Stimulated activated CD8-positive, alpha-beta memory T cell treated with anti-CD3 and anti-CD28 coated beads, Interleukin-4, amount 100 ng/mL, for 4 hours (primary cell): Measurements from ENCODE around the gene RGS2.
A peak's percentile ranks its signal among the peaks of the same experiment; 100 is the strongest.

Experiments used
- DNase-seq, 2 donors: peaks; one replicate each; pipeline ENCODE4 v3.0.0-alpha.2; 2020; ENCODE audit warnings: low read depth in 2 of 2, low spot score in 1 of 2

Gene RGS2, protein sequence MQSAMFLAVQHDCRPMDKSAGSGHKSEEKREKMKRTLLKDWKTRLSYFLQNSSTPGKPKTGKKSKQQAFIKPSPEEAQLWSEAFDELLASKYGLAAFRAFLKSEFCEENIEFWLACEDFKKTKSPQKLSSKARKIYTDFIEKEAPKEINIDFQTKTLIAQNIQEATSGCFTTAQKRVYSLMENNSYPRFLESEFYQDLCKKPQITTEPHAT

DNA sequence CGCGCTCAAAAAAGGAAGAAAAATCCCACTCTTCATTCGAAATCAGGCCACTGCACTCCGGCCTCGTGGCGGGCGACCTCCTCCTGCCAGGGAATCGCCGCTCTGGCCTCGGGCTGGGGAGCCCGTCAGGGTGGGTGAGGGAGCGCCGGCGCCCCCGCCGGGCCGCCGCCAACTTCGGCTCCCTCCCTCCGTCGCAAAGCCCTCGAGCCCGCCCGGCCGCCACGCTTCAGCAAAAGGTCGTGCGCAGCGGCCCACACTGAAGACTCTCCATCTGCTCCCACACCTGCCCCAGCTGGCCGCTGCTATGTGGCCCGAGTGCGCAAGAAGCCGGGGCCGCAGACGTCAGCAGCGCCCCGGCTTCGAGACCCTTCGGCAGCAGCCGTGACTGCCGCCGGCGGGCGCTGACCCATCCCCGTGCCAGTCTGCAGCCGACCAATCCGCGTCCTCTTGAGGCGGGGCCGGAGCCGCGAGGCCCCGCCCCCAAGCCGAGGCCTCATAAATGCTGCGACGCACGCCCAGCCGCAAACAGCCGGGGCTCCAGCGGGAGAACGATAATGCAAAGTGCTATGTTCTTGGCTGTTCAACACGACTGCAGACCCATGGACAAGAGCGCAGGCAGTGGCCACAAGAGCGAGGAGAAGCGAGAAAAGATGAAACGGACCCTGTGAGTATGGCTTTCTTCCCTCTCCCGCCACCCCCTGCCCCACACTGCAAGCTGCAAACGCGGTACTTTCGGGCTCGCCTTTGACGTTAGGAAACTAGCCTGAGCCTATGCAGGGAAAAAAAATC, at the start of gene RGS2:
TSS of gene RGS2 (plus strand) at position 522 of the 789 bp plus-strand sequence. CDS start at position 555, 33 bp downstream.
- DNase-seq, result peak; percentile 63 to 74

DNA sequence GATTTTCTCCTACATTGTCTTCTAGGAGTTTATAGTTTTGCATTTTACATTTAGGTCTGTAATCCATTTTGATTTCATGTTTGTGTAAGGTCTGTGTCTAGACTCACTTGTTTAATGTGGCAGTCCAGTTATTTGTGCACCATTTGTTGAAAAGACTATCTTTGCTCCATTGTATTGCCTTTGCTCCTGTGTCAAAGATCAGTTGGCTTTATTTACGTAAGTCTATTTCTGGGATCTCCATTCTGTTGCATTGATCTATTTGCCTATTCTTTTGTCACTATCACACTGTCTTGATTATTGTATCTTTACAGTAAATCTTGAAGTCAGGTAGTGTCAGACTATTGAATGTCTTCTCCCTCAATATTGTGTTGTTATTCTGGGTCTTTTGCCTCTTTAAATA, 49.7 kb upstream of the RGS2 start:
- DNase-seq, result no peak

DNA sequence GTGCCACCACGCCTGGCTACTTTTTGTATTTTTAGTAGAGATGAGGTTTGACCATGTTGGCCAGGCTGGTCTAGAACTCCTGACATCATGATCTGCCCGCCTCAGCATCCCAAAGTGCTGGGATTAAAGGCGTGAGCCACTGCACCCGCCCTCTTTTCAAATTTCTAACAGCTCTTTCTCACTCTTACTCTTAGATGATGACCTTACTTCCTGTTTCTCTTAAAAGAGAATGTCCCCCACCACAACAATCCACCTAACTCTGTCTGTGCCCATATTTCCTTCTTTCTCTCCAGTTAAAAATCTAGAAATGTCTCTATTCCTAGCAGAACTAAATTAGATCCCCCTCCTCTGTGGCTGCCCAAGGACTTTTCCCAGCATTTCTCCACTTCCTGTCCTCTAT, 46.6 kb upstream of the RGS2 start:
- DNase-seq, result no peak

DNA sequence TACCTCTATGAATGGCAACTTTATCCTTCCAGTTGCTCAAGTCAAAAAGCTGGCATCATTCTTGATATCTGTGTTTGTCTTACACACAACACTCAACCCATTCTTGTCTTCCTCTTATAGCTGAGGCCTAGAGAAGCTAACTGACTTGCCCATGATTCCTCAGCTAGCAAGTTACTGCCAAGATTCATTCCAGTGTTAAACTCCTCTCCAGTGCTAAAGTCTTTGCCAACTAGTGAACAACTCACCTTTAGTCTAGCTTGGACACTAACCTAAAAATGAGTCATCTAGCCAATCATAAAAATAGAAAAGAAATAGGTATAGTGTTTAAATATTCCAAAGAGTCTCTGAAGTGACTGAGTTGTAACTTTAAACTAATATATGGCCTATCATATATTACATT, 45.6 kb upstream of the RGS2 start:
- DNase-seq, result no peak

DNA sequence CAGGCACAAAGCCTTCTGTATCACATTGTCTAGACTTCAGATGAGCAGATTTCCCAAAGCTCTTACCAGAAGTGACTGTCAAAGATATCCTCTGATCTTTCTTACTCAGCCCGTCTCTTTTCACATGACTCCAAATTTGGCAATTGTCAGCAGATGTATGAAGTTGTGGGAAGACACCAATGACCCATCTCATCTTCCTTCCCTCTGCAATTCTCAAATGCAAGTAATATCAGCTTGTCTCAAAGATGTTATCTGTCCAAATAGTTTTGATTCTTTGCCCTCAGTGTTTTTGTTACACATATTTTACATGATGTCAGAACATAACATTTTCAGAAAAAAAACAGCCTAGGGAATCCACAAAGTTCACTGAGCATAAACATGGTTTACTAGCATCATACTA, 45.1 kb upstream of the RGS2 start:
- no peak for DNase-seq

DNA sequence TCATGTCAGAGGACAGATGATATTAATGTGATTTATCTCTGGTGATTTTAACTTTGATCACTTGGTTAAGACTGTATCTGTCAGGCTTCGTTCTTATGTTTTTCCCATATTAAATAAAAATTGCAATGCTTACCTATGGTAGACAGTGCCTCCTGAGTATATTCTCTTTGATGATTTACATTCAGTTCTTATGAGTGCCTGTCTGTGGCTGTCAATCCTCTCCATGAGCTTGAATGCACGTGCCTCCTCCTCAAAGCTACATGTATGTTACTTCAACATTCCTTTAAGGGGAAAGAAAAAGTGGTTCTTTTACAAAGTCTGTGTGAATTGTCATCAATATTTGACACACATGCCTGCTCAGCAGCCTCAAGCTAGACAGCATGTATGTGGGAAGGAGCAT, 44.2 kb upstream of the RGS2 start:
- DNase-seq, result no peak

DNA sequence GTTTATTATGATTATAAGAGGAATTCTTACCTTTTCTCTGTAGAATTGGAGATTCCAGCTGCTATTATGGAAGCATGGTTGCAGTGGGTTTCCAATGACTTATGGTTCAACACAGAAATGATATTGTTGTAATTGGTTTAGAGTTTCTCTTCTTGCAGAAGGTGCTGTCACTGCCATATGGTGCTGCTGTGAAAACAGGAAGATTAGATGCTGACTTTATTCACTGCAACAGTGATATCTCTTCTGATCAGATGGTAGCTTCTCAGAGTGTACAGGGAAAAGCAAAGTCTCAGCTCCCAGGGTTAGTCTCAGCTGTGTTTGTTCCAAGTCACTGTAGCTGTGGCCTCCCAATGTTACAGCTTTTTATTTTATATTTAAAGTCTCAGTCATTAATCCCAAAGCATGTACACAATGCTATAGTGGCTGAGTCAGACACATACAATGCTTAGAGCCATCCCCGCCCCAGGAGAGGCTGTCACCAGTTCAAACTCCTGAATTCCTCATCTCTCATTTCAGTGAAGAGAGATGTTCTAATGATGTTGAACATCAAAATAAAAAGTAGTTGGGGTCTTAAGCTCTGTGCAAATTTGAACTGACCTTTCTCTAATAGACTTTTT, 42.7 kb upstream of the RGS2 start:
- no peak for DNase-seq

DNA sequence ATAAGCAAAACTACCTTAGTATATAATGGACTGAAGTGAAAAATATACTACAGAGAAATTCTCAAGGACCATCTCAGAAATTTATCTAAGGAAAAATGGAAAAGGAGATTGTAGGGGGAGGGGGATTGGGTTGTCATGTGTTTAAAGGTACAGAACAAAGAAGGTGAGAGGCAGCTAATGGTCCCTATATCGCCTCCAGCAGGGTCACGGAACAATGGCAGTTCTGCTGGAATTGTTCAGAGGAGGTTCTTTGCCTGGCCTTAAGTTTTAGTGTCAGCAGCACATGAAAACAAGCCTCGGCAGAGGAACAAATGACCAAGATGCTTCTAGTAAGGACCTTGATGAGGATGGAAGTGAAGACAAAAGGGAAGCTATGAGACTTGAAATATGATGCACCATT, 42.0 kb upstream of the RGS2 start:
- no peak for DNase-seq

DNA sequence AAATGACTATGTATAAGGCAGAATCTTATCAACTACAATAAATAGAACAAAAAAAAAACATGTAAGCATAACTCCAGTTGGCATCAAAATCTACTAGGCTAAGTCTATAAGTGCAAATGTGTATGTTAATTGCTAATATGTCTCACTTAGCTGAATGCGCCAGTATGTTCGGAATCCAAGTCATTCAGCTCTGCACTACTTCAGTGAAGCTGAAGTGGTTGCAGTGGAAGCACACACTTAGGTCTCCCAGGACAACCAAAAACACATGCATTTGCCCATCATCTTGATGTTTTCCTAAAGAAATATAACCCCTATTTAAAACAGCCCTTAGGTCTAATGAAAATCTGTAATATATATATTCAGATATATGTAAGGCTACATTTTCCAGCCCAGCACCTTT, 41.0 kb upstream of the RGS2 start:
- DNase-seq, result no peak

DNA sequence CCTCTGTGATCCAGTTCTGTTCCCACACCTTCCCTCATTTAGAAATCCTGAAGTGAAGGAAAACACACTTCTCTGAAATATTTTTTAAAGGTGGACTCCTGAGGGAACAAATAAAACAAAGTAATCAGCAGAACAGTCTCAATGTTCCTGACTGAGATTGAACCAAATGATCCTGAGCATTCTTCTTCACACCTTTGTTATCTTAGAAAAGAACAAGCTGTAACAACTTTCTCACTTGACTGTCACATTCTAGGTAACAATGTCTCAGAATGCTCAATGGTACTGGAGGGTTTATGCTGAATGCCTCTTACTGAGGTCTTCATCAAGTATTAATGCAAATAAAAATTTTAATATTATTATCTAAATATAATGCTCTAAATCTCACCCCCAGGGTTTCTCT, 40.4 kb upstream of the RGS2 start:
- no peak for DNase-seq

DNA sequence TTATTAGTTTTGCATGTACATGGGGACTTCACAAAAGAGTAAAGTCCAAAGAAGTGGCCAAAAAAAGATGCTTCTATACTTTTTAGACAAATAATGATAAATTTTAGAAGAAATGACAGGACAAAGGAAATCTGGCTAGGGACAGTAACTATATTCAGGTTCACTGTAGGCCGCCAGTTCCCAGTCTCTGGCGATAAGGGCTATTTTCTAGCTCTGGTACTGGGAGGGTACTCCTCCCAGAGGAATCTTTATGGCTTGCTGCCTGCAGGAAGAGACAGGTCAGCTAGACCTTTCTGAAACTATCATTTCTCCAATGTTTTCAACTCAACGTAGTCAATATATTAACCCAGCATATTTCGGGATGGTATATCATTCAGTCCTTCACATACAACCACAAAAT, 37.5 kb upstream of the RGS2 start:
- no peak for DNase-seq

DNA sequence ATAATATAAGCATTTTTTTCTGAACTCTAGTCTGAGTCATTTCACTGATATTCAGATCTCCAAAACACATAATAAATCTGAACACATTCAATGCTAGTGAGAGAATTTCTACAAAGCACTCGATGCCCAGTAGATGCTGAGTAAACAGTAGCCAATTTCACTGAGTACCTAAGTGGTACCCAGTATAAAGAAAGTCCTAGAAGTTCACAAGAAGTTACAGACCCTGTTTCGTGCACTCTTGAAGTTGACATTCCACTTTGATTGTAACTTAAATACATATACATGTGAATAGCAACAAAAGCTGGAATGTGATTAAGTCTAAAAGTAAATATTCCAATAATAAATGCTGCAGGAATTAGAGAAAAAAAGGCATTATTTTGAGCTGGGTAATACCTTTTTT, 33.2 kb upstream of the RGS2 start:
- no peak for DNase-seq

DNA sequence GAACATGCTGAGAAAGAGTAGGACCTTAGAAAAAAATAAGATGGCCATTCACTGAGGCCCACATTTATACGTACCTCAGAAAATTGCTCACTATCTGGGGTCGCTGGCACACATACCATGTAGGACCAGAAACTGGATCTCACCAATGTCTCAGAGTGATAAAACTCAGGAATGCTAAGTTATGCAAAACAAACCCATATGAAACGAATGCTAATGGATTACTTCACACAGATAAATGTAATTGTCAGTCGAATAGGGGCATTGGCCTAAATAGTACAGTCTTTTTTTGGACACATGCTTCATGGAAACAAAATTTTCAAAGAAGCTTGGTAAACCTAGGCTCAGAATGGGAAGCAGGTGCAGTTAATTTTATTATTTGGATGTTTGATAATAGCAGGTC, 32.6 kb upstream of the RGS2 start:
- no peak for DNase-seq

DNA sequence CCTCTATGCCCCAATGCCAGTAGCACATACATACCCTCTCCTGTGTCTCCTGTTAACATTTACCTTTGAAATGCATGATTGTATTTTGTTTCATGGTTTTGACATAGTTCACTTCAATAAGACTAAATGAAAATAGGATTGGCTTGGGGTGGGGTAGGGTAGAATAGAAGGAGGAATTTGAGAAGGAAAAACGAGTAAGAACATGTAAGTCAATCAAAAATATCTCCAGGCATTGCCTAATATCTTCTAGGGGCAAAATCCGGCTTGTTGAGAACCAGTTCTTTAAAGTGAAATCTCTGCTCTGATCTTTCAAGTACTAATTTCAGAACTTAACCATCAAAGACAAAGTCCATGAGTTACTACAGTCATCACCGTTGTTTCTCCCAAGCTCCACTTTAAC, 31.8 kb upstream of the RGS2 start:
- no peak for DNase-seq

DNA sequence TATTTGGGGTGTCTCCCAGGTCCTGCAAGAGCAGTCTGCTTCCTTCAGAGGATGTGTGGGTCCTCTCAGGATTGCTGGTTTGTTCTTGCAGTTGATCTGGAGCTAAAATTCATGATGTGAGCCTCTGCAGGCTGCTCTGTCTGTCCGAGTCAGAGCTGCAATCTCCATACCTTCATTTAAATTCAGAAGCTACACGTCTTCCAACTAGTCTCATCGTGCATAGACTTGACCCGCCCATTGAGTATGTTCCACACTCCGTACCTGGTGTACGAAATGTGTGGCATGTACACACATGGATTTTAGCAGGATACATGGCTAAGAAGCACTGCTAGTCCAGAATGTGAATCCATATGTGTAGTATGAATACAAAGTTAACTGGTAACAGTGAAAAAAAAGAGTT, 25.0 kb upstream of the RGS2 start:
- no peak for DNase-seq

DNA sequence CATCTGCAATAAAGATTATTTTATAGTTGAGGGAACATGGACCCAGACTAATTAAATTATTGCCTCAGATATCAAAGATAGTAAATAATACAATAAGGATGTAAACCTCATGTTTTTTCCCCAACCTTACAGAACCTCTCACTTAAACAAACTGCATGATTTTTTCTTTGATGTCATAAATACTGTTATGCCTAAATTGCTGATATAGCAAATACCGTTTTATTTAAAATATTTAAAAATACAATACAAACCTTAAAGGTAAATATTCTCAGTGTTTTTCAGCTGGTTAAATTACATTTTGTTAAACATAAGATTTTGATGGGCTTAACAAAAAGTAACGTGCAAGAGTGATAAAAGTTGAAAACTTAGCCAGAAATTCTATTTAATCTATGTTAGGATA, 24.4 kb upstream of the RGS2 start:
- no peak for DNase-seq

DNA sequence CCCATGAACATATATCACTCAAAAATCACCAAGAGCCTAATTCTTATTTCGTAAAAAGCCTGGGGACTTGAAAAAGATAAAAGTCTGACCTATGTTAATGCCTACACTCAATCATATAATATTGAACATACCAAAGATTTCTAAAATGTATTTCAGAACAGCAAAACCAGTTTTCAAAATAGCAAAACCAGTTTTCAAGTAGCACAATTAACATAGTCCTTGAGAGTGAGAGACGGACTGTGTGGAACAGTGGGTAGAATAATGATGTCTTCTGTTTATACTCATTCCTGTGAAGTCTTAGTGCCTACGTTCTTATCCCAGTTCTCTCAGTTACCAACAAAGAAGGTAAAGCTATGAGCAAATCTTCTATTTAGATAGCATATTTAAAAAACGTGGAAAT, 22.3 kb upstream of the RGS2 start:
- DNase-seq, result no peak

DNA sequence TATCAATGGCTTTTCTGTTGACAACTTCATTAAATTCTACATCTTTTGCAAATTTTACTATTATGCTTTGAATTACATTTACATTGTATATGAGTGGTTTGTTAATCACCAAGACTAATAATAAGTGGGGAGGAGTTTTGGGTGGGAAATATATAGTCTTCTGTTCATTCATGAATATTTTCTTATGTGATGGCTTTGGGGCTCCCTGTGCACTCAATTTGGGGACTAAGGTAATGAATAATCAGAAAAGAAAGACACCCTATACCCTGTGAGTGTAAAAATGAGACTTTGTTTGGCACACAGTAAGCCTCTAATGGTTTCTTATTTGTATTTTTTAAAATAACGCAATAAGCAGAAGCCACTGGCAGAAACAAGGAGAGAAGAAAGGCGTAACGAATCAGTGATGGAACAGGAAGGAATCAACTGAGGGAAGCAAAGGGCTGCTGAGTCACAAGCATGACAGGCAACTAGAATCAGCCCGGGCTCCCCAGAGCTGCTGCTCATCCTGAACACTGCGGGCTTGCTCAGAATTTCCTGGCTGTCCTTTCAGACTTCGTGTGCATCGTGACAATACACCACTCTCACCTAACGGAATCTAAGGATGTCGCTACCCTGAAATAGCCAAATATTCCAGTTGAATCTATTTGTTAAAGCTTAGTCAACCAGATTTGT, 20.8 kb upstream of the RGS2 start:
- DNase-seq, result no peak

DNA sequence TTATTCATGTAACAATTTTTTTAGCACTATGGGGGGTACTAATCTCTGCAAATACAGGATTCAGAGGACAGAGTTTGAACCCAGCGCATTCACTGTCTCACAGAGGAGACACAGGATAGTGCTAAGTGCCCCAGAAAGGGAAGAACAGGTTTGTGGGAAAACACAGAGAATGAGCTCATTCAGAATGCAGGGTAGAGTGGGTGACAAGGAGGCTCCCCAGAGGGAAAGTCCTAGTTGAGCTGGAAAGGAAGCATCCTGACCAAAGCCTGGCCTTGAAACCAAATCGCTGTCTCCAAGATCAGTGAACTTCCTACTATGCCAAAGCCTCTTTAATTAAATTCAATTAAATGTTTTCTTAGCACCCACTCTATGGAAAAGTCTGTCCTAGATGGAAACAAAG, 19.0 kb upstream of the RGS2 start:
- DNase-seq, result no peak

DNA sequence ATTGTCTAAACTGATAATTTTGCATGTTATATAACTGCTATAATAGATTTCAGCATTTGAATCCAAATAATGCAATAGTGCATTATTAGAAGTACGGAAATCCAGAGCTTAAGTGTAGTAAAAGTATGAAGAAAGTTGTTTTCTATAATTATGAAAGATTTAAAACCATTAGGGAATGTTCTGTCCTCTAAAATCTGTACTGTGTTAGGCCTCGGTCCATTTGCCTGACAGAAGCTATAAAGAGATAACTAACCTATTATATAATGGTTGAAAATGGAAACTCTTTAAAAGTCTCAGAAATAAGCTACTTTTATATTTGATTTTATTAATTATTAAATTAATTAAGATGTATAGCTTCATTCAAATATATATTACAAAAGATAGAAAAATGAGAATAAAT, 16.2 kb upstream of the RGS2 start:
- DNase-seq, result no peak

DNA sequence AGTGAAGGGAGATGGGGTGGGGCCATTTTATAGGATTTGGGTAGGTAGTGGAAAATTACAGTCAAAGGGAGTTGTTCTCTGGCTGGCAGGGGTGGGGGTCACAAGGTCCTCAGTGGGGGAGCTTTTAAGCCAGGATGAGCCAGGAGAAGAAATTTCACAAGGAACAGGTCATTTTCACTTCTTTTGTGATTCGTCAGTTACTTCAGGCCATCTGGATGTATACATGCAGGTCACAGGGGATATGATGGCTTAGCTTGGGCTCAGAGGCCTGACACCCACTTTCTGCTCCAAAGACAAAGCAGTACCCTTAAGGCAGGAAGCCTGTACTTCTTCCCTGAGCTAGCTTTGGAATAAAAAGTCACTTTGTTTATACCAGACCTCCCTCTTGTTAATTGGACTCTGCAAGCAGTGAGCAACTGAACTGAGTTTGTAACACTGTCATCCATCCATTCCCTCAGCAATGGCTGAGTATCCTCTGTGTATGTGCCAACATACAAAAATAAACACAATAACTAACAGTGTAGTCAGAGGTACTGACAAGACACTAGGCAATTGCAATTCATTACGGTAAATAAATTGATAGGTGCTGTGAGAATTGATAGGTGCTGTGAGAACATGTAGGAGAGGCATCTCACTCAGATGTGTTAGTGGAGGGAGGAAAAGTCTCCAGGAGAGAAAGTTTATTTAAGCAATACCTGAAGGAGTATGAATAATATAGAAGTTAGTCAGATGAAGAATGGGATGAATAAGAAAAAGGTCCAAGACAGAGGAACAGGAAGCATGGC, 14.7 kb upstream of the RGS2 start:
- DNase-seq, result no peak

DNA sequence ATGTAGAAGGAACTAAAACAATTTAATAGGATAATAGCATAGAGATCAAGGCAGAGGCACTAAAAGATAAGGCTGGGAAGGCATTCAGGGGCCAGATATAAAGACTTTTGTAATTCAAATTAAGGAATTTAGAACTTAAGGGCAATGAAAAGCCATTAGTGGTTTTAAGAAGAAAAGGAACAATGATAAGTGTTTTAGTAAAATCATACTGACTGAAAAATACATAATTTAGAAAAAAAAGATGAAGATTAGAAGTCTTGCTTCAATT, 14.1 kb upstream of the RGS2 start:
- no peak for DNase-seq
